ENCODE measurements around the gene ATP2B2. TPM values are rescaled to one million over a fixed set of nuclear protein-coding genes. Genes with fewer than 3 reads are reported as not detected.
A peak's percentile ranks its signal among the peaks of the same experiment; 100 is the strongest.

The ATP2B2 gene
- total RNA-seq, 1 donor from 2014 or later: 0.13 TPM

DNA sequence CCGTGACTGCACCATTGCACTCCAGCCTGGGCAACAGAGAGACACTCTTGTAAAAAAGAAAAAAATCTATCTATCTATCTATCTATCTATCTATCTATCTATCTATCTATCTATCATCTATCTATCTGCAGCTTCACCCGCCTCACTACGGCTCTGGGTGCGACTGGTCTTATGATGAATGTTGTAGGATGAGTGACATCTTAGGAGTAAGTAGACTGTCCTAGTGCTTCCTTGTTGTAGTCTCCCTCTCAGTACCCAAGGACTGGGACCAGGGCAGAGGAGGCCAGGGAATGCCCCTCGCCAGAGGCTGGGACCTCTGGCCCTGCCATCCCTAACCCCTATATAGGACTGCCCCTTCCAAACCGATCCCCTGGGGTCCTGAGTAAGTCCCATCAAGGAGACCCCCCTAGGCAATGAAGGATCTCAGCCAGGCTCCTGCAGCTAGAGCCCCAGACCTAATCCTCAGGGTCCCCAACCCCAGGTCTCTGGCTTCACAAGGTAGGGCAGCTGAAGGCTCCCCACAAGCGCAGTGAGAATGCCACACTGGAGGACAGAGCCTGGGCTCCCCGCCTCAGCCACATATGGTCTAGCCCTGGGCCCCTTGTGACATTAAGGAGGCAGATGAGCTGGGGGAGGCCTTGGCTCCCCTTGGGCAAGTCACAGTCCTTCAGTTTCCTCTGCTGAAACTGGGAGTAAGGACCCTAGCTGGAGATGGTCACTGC lies 183.6 kb downstream of the ATP2B2 start:
- TF ChIP-seq, protein P1, sequence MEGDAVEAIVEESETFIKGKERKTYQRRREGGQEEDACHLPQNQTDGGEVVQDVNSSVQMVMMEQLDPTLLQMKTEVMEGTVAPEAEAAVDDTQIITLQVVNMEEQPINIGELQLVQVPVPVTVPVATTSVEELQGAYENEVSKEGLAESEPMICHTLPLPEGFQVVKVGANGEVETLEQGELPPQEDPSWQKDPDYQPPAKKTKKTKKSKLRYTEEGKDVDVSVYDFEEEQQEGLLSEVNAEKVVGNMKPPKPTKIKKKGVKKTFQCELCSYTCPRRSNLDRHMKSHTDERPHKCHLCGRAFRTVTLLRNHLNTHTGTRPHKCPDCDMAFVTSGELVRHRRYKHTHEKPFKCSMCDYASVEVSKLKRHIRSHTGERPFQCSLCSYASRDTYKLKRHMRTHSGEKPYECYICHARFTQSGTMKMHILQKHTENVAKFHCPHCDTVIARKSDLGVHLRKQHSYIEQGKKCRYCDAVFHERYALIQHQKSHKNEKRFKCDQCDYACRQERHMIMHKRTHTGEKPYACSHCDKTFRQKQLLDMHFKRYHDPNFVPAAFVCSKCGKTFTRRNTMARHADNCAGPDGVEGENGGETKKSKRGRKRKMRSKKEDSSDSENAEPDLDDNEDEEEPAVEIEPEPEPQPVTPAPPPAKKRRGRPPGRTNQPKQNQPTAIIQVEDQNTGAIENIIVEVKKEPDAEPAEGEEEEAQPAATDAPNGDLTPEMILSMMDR (IDR thresholded peaks at IDR 0.05): no peak
- peaks cover 9% of the 10 kb centered on the region for H3K36me3 Mint-ChIP-seq (ENCODE audit: unreplicated experiment)
- peak overlapping the region; percentile 96 for H3K27ac Mint-ChIP-seq (ENCODE audit: unreplicated experiment)
- H3K4me3 Mint-ChIP-seq (ENCODE audit: unreplicated experiment): peak overlapping the region; percentile 92
- peaks cover 27% of the 10 kb centered on the region for H3K27me3 Mint-ChIP-seq (ENCODE audit: unreplicated experiment)
- DNase-seq (ENCODE audit: extremely low spot score, unreplicated experiment): no peak
- peaks cover 18% of the 10 kb centered on the region for H3K4me1 Mint-ChIP-seq (ENCODE audit: unreplicated experiment)
- H3K9me3 Mint-ChIP-seq (ENCODE audit: unreplicated experiment): no peaks in the 10 kb centered on the region

DNA sequence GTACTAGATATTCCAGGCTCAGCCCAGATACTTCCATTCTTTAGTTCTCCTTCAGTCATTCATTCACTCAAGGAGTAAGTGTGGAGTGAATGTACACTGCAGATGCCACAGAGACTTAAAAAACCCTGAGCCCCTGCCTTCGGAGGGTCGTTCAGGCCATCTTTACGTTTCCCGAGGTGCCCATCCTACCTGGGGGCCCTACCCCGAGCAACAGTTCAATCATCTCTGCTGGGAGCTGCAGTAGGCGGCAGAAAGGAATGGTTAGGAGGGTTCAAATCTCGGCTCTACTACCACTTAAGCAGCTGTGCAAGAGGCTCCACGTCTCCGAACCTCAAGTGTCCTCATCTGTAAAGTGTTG lies 185.1 kb downstream of the ATP2B2 start:
- TF ChIP-seq, protein P1 (IDR thresholded peaks at IDR 0.05): no peak
- Mint-ChIP-seq H3K4me3 (ENCODE audit: unreplicated experiment) (peak overlapping the region; percentile 92), H3K36me3 (ENCODE audit: unreplicated experiment) (peaks cover 9% of the 10 kb centered on the region), H3K27me3 (ENCODE audit: unreplicated experiment) (peaks cover 12% of the 10 kb centered on the region), H3K27ac (ENCODE audit: unreplicated experiment) (peak overlapping the region; percentile 96), H3K9me3 (ENCODE audit: unreplicated experiment) (no peaks in the 10 kb centered on the region), H3K4me1 (ENCODE audit: unreplicated experiment) (peaks cover 18% of the 10 kb centered on the region)
- no peak for DNase-seq (ENCODE audit: extremely low spot score, unreplicated experiment)

DNA sequence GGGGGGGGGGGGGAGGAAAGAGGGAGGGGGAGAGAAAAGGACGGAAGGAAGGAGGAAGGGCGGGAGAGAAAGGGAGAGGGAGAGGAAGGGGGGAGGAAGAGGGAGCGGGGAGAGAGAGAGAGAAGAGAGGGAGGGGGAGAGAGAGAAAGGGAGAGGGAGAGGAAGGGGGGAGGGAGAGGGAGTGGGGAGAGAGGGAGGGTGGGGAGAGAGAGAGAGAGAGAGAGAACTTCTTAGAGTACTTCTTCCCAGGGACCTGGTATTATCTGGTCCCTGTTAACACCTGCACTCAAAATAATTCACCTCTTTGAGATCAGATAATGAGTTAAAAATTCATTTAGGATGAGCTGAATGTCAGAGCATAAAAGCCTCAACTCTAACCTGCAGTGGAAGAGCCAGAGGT lies 185.6 kb downstream of the ATP2B2 start:
- Mint-ChIP-seq H3K9me3 (ENCODE audit: unreplicated experiment) (no peaks in the 10 kb centered on the region), H3K4me1 (ENCODE audit: unreplicated experiment) (peaks cover 18% of the 10 kb centered on the region), H3K27me3 (ENCODE audit: unreplicated experiment) (peaks cover 7% of the 10 kb centered on the region), H3K4me3 (ENCODE audit: unreplicated experiment) (peak overlapping the region; percentile 92), H3K36me3 (ENCODE audit: unreplicated experiment) (peaks cover 12% of the 10 kb centered on the region), H3K27ac (ENCODE audit: unreplicated experiment) (peak overlapping the region; percentile 96)
- DNase-seq (ENCODE audit: extremely low spot score, unreplicated experiment): no peak
- TF ChIP-seq, protein P1 (IDR thresholded peaks at IDR 0.05): no peak

DNA sequence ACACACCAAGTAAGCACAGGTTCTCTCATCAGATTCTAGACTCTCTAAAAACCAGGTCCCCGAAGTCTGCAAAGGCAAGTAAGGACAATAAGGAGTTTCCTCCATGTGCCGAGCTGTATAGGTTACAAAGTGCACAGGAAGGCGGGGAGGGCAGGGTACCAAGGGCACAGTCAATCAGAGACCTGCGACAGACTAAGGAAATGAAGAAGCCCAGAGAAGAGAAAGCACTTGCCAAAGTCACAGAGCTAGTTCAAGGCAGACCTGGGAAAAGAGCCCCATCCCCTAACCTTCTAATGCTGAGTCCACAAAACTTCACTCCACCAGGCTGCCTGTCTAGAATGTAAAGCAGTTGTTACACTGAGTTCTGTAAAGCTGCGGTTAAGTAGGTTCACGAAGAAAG lies 186.1 kb downstream of the ATP2B2 start:
- Mint-ChIP-seq H3K4me3 (ENCODE audit: unreplicated experiment) (peak overlapping the region; percentile 92), H3K9me3 (ENCODE audit: unreplicated experiment) (no peaks in the 10 kb centered on the region), H3K27ac (ENCODE audit: unreplicated experiment) (peak overlapping the region; percentile 60), H3K27me3 (ENCODE audit: unreplicated experiment) (peaks cover 1% of the 10 kb centered on the region), H3K36me3 (ENCODE audit: unreplicated experiment) (peaks cover 17% of the 10 kb centered on the region), H3K4me1 (ENCODE audit: unreplicated experiment) (peaks cover 19% of the 10 kb centered on the region)
- TF ChIP-seq, protein P1 (IDR thresholded peaks at IDR 0.05): no peak
- no peak for DNase-seq (ENCODE audit: extremely low spot score, unreplicated experiment)

DNA sequence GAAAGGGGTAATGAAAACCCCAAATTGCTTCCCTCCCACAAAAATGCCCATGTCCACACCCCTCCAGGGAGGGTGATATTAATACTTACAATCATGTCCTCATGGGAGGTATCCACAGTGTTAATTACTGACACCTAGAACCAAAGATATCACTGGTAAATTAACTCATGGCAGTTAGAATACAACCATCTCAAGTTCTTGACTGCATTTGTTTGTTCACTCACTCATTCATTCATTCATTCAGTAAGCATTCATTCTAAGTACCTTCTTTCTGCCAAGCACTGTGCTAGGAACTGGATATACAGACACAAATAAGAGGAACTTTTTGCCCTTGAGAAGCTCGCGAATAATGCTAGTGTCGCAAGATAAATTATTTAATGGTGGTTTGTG lies 187.4 kb downstream of the ATP2B2 start:
- Mint-ChIP-seq H3K36me3 (ENCODE audit: unreplicated experiment) (peaks cover 23% of the 10 kb centered on the region), H3K27me3 (ENCODE audit: unreplicated experiment) (no peaks in the 10 kb centered on the region), H3K9me3 (ENCODE audit: unreplicated experiment) (no peaks in the 10 kb centered on the region), H3K4me3 (ENCODE audit: unreplicated experiment) (peak overlapping the region; percentile 2), H3K4me1 (ENCODE audit: unreplicated experiment) (peaks cover 19% of the 10 kb centered on the region), H3K27ac (ENCODE audit: unreplicated experiment) (no peak overlapping the region)
- TF ChIP-seq, protein P1 (IDR thresholded peaks at IDR 0.05): no peak
- no peak for DNase-seq (ENCODE audit: extremely low spot score, unreplicated experiment)
